ENCODE measurements around the gene FBN3.

- TF ChIP-seq CTCF (IDR thresholded peaks at IDR 0.05) (no peak), POLR2A (IDR thresholded peaks at IDR 0.05) (no peak)
Observed at GRCh38 chr19:8127311-8127710, 22.1 kb downstream of the FBN3 start.

All from testis (tissue), 2 donors.